NCI-H1417 treated with DMSO at 0.1 percent for 48 hours (cell line): Measurements from ENCODE around the gene FAM170B.

Experiments used
- DNase-seq: peaks from one replicate; lab custom pipeline; 2025; lab: John Stamatoyannopoulos, UW

The FAM170B gene

DNA sequence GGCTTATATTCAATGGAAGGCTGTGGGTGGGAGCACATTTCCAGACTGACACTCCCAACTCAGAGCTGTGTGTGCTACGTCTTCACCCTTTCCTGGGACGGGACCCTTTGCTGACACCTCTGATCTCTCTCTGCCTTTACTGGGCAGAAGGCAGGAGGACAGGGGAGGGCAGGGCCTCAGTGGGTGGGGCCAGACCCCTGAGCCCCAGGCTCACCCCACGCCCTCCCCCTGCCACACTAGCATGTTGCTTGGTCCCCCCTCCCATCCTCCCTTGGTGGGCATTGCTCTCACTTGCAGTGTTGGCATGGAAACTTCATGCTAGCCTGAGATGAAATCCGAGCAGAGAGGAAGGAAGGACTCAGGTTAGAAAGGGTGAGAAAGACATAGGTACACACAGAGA, 36.0 kb upstream of the FAM170B start:
- DNase-seq = no peak

DNA sequence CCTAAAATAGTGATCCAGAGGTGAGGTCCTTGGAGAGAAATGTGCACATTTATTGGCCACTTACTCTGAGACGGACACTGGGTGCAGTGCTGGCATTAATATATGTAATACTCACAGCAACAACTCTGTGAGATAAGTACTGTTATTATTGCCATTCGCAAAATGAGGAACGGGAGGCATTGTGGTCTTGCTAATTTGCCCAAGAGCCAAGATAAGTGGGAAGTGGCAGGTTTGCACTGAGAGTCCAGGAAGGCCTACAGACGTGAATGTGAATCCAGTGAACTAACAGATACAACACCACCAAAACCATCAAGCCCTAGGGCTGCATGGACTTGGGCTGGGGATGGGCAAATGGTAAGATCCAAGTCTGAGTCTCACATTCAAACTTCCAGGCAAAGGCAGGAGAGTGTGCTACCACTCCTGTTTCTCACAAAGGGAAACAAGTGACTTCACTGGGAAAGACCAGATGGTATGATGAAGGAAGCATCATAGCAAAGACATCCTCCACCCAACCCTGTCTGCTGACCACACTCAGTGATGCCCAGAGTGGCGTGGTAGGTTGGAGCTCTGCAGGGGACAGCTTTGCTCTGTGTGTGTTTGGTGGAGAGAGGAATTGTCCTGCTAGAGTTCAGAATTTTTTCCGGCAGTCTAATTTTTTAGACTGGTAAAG, 35.1 kb upstream of the FAM170B start:
- no peak for DNase-seq

DNA sequence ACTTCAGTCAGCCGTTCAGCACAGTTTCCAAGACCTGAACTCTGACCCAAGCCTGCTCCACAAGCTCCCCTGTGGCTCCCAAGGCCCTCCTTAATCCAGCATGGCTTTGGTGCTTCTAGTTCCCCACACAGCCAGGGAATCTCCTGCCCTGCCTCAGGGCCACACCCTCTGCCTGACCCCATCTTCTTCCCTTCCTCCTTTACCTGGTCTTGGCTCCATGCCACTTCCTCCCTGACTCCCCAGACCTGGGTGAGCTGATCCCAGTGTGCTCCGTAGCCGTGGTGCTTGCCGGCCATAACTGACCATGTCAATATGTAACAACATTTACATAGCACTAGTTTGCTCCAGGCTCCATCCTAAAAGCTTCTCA, 34.3 kb upstream of the FAM170B start:
- no peak for DNase-seq

DNA sequence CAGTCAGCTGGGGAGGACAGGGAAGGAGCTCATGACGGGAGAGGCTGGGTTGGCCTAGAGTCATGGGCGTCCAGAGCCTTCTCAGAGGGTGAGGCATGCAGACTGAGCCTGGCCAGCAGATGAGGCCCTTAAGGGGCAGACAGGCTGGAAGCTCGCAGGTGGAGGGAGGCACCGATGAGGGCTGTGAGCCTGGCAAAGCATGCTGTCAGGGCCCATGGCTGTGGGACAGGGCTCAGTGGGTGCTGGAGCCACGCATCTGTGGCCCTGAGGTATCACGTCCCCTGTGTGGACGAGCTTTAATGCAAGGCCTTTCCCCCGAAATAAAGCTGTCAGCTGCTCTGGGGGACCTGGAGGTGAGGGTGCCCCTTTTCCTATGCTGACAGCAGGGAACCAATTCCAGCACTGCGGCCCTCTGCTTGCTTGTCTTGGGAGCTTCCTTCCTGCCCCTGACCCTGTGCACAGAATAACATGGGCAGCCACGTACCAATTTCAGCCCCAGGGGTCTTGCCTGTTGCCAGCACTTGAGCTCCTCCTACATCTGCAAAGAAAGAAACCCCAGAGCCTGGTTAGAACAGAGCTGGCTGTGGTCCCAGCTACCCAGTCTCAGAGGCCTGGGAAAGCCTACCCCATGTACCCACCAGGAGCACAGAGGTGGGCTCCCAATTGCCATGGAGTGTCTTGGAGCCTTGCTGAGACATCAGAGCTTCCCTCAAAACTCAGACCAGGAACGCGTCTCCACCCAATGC, 33.8 kb upstream of the FAM170B start:
- no peak for DNase-seq

DNA sequence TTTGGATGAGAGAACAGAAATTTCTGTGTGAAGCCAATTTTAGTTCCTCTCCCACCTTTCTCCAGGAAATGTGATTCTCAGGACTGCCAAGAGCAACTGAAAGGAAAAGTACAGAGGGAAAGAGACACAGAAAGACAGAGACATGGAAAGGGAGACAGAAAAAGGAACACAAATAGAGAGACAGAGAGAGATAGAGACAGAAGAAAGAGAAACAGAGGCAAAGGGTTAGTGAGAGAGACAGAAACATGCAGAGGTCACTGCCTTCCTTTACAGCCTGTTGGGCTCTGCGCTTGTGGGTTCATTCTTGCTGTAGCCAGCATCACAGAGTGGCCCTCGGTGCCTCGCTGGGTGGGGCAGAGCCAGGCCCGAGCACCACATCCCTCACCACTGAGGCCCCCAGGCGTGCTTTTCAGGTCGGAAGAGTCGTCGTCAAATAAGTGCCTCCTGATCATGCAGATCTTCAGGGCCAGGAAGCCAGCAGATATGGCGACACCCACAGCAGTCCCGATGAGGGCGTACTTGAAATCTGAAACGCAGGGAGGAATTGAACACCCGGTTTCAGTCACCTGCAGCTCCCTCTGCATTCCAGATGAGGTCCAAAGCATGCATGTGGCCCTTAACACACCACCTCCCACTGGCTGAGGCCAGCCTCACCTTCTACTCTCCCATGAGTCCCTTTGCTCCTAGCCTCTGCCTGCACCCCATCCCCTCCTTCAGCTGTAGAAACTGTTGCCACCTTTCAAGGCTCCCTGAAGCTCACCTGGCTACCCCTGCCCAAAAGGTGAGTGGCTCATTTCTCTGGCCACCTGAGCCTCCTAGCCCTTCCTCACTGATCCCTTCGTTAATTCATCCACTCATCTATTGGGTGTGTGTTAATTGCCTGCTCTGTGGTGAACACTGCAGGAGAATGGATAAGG, 32.9 kb upstream of the FAM170B start:
- no peak for DNase-seq

DNA sequence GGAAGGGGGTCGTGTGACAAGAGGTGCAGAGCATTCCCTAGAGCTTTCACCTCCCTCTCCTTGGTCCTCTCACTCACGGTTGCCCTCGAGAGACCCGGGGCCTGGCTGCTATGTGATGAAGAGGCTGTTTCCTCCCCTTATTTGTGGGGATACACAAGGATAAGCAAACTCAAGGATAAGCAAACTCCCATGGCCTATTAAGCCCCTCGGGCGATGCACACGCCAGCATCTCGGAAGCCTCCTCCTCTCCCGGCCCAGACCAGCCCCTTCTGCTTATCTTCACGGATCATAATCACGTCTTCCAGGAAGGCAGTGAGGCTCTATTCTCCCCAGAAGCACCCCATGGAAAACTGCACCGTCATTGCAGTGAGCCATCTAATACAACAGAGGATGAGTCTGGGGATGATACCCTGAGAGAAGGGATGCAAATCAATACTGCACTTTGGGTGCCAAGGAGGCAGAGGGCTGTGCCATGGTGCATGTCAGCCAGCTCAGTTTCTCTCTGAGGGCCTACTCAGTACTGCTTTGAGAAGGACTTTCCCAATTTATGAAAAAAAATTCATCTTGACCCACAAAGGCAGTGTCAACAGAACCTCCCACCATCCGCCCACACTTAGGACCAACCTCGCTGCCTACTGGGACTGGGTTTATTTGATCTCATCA, 32.1 kb upstream of the FAM170B start:
- DNase-seq = no peak

DNA sequence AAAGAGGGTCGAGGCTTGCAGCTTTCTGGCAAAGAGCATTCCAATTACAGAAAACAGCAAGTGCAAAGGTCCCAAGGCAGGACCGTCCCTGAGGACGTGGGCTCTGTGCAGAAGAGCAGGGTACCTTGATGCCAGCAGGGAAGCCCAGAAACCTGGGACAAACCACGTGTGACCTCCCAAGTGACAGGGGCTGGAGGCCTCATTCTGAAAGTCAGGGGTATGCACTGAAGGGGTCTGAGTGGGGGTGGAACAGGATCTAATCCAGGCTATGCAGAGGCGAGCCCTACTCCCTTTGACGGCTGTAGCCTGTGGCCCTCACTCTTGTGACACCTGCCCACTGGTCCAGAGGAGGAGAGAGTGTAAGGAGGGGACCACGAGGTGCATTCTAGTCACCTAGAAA, 31.4 kb upstream of the FAM170B start:
- no peak for DNase-seq

DNA sequence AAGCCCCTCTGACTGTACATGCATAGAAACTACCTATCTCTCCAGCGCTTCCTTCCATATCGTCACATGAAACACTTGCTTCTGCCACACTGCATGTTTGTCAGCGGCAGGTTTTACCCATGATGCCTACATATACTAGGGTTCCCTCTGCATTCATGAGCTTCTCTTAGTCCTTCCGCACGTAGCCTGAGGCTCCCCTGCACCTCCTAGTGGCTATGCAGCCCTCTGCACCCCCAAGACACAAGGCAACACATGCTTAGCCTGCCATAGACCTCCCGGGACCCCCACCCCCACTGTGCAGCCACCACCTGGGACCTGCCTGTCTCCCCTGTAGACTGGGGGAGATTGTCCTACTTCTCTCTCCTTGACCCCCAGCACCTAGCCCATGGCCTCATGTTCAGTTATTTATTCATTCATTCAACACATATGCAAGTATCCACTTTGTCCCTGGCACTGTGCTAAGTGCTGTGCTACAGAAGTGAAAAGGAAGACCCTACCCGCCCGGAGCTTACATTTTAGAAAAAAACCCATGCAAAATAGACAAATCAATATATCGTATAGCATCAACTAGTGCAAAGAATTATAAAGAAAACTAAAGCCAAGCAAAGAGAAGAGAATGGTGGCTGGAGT, 30.9 kb upstream of the FAM170B start:
- no peak for DNase-seq

DNA sequence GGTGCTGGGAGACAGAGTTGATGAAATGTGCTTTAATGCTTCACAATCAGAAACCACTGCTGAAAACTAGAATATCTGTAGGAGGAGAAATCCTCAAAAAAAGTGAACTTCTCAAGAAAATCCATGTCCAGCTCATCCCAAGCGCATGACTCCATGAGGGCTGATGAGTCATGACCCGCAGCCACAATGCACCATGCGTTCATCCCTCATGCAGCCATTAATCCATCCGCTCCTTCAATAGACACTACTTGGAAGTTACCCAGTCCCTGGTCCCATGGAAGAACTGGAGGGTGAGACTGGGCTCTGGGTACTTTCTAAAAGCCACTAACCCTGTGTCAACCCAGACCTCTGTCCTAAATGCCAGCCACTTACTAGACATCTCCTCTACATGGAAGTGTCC, 29.9 kb upstream of the FAM170B start:
- no peak for DNase-seq

DNA sequence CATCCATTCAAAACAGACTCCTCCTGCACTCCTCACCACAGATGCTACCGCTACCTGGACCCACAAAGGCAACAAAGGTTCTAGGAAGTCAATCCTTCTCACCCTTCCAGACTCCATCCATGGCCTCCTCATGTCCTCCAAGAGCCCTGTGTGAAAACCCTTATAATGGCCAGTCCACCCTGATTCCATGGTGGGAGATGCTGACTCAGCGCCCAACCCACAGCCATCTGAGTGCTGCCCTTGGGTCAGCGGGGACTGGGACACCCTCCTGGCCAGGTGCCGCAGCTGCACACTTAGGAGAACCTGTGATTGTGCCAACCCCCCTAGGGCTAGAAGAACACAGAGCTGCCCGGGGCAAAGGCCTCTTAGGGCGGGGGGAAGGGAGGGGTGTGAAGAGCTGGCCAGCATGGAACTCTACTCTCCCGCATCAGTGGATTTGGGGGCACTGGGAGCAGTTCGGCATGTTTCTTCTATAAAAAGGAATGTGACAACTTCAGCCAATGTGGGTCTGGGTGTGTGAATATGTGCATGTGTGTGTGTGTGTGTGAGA, 29.0 kb upstream of the FAM170B start:
- DNase-seq = no peak

DNA sequence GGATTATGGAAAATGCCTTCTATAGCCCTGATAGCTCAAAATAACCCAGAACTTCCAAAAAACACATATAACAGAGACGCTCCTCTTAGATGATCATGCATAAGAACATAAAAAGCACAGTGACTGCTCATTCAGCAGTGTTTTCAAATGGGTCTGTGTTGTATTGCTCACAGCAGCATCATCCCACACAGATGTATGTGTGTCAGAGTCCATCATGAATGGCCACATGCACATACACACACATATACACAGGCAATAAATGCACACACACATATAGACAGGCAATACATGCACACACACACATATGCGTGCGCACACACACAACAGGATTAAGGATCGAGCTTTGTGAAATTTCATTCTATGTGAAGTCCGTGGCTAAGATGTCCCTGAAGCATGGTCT, 28.2 kb upstream of the FAM170B start:
- no peak for DNase-seq

DNA sequence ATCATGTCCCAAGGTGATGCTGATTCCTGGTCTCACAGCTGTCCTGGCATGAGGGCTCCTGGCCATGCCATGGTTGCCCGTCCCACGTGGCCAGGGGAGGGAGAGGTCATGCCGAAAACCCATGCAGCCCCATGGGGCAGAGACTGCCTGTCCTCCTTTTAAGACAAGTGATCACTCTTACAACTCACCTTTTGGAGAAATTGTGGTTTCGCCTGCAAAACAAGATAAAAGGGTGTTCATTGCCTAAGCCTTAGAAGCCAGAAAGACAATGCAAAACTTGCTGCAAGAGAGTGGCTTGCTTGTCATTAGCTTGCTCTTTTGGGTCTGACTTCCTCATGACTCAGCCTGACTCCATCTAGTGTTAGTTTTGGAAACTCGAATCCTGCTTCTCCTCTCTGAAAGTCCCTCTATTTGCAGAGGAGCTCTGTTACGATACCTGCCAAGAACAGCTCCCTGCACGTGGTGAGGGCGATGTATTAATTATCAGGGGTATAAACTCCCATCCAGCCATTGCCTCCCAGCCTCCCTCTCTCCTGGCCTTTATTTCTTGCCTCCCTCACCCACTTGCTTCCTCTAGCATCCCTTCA, 27.7 kb upstream of the FAM170B start:
- no peak for DNase-seq

DNA sequence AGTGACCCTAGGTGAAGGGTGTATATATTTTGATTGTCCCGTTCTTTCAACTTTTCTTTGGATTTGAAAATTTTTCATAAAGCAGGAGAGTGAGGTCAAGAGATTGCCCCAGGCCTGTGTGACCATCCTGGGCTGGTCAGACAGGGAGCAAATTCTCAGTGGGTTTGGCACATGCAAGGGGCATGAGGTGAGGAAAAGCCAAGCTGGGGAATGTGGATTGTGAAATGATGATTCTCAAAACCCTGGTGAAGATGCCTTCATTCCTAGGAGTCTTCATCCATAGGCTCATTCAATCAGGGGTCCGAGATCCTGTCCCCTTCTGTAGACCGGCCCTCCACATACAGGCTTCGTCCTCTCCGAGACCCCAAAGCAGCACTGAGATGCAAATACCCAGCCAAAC, 27.0 kb upstream of the FAM170B start:
- DNase-seq = no peak

DNA sequence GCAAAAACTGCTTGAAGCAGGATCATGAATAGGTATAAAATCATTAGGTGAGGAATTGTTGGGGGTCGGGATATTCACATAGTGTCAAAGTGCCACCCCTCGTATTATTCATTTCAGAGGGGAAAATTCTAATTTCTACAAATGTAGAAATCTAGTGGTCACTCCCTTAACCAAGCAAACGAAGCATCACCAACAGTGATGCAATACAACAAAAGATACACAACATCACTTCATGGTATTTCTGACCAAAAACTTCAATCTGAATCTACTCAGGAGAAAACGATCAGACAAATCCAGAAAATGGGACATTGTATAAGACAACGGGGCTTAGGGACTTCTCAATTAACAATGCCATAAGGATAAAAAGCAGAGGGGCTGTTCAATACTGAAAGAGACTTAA, 26.3 kb upstream of the FAM170B start:
- DNase-seq = no peak

DNA sequence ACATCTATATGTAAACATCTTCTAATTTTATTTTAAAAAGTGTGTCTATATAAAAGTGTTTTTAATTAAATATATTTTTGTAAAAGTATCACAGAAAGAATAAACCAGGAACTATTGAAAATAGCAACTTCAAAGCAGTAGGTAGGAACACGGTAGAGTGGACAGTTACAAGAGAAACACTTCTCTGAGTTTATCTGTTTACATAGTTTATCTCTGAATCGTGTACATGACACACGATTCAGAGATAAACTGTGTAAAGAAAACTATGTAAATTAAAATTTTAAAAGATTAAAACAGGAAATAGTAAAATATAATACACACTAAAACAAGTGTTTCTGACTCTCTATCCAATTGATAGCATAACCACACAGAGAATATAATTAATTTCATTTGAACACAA, 25.1 kb upstream of the FAM170B start:
- no peak for DNase-seq

DNA sequence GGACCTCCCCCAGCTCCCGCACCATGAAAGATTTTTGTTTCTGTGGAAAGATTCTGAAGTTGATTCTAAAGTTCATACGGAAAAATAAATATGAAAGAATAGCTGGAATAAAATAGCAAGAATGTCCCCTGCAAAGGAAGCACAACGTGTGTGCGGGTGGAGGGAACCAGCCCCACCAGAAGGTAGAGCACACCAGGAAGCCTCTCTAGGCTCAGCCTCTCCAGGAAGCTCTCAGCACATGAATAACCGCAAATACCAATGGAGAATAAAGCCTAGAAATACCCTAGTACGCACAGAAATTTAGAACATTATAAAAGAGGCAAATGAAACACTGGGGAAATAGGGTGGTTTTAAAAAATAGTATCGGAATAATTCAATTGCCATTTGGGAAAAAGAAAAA, 24.6 kb upstream of the FAM170B start:
- DNase-seq = no peak

DNA sequence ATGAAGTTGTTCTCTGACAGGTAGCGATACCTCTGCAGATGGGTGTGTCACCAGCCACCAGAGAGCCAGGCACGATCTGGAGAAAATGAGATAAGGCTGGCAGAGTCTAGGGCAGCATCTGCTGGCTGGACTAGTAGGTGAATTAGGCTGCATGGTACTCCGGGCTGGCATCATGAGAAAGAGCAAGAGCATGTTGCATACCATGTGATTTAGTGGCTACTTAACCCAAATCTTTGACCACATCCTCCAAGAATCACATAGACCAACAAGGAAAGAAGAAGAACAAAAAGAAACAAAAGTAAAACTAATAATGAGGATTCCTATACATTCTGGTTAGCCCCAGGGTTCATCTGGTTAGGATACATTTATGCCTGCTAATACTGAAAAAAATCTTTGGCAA, 23.4 kb upstream of the FAM170B start:
- no peak for DNase-seq

DNA sequence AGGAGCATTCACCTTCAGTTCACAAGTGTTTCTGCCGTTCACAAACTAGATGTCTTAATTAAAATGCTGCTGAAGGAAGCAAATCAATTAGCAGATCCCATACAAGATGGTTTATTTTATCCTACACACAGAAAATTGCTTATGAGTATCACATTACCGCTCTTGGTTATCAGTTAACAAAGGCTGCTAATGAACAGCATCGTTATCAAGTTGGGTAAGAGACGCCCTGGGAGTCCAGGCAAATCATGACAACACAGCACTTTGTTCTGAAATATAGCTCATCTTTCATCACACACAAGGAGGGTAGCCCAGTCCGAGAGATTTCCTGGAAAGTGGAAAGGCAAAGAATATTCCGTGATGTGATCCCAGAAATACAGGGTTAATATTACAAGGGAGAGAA, 20.8 kb upstream of the FAM170B start:
- no peak for DNase-seq

DNA sequence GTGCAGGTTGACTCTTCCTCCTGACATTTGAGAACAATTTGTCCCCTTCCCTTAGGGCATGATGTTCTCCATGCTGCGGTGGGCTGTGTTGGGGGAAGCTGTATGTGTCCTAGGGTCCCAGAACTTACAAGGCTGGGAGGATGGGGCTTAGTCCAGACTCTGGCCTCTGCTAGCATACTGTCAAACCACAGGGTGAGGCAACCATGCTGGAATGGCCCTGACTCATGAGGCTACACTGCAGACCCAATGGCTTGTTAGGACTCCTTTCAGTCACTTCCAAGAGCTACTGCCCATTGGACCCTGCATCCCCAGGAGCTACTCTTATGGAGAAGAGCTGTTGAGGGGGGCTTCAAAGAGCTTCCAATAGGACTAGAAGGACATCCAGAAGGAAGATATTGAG, 20.1 kb upstream of the FAM170B start:
- DNase-seq = no peak

DNA sequence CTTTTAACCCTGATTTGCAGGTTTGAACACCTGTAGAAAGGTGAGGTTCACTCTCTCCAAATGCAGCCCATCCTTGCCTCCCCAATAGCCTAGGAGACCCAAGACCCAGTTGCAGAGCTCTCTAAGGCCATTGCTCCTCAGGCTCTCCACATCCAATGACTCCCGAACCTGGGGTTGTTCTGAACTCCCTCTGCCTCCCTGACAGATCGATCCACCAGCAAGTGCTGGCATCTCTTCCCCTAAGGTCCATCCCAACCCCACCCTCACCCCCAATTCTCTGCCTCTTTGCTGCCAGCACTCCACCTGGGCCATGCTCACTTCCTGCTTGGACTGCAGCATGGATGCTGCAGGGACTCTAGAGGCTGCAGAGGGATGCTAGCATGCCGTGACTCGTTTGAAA, 19.3 kb upstream of the FAM170B start:
- DNase-seq = no peak

DNA sequence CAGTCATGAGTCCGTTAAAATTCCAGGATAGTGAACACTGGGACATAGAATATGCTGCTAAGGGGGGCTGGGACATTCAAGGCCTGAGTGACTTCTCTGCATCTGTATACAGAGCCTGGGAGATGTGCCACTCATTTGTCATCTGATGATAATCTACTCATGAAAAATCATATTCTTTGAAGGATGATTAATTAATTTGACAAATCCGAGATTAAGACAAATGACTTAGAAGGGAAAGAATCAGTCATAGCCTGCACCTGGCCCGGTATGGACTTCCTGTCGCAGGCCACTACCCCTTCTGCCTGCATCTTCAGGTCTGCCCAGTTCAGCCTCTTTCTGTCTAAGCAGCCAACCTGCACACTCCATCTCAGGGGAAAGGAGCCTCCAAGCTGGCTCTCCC, 18.8 kb upstream of the FAM170B start:
- no peak for DNase-seq
